Kidney epithelial cell (primary cell): Measurements from ENCODE around the gene ANO8. TPM values are rescaled to one million over a fixed set of nuclear protein-coding genes. Genes with fewer than 3 reads are reported as not detected.

Experiments
- DNase-seq: peaks from one replicate; pipeline ENCODE4 v3.0.0-alpha.2; 2010; ENCODE audit warnings: low read depth
- H3K27me3 ChIP-seq: 2 replicates; pipeline ENCODE4 v1.6.0; 2011; ENCODE audit warnings: low read length; ENCODE audit not compliant: control insufficient read depth, insufficient read depth
- H3K36me3 ChIP-seq: 2 replicates; pipeline ENCODE4 v1.5.1; 2011; ENCODE audit warnings: low read length; ENCODE audit not compliant: control insufficient read depth, insufficient read depth
- H3K4me3 ChIP-seq: 2 replicates; pipeline ENCODE4 v1.5.1; 2011; ENCODE audit warnings: low read depth, mild to moderate bottlenecking, control low read depth, low read length
- CTCF ChIP-seq: IDR thresholded peaks from 2 replicates; pipeline ENCODE4 v1.5.1; 2011; ENCODE audit warnings: mild to moderate bottlenecking, moderate library complexity, low read length, control low read depth, inconsistent platforms; ENCODE audit not compliant: insufficient read depth, poor library complexity, severe bottlenecking
- total RNA-seq: library from RNA; depleted of rRNA; stranded (reverse); fragments of >200 nt; gene quantifications from 2 replicates; pipeline ENCODE4 v1.2.3, GENCODE V29; 2015

ANO8 gene
- total RNA-seq, 1 donor from 2014 or later = 6.9 TPM

GRCh38 chr19:17307876-17308377 is 26.7 kb downstream of the ANO8 start:
- no peak for DNase-seq
- no peak for TF ChIP-seq CTCF
- H3K4me3 ChIP-seq = no peak overlapping the region
- no peaks in the 10 kb centered on the region for H3K27me3 ChIP-seq
- peaks cover 2% of the 10 kb centered on the region for H3K36me3 ChIP-seq

DNA sequence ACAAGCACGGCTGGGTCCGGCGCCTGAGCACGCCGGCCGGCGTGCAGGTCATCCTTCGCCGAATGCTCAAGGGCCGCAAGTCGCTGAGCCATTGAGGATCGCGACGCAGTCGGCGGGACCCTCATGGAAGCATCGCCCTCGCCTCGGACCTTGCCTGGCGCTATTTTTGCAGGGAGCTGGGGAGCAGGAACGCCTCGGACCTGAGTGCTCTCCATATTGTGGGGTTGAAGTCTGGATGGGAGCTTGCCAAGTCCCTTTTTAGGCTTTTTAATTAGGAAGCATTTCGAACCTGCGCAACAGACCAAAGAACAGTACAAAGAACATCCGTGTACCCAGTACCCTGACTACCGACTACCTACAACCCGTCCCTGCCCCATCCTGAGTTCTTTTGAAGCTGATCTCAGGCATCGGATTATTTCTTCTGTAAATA is 28.4 kb downstream of the ANO8 start:
- H3K36me3 ChIP-seq = peaks cover under 1% of the 10 kb centered on the region
- DNase-seq = no peak
- no peak for TF ChIP-seq CTCF
- H3K27me3 ChIP-seq = no peaks in the 10 kb centered on the region
- H3K4me3 ChIP-seq = peak overlapping the region; percentile 62

DNA sequence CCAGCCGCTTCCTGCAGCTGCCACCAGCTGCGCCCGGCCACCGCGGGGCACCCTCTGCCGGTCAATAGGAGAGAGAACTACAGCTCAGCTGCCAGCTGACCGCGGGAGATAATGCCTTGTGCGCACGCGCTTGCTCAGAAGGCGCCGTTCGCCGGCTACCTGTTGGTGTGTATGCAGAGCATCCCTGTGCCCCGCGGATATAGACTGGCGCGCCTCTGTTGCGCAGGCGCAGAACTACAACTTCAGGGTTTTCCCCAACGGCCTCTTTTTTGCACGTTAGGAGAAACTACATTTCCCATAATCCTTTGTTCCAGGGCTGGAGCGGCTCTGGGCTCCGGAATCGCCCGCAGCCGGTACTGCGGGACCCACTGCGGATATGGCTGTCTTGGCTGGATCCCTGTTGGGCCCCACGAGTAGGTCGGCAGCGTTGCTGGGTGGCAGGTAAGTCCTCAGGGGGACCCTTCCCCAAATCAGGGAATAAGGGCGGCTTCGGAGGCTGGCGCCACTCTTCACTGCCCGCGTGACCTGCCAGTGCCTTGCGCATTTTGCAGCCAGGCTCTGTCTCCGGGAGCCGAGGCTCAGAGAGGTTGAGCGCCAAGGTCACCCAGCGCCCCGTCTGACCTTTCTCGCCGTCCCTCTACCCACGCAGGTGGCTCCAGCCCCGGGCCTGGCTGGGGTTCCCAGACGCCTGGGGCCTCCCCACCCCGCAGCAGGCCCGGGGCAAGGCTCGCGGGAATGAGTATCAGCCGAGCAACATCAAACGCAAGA is 29.0 kb downstream of the ANO8 start, which contains the start of gene MRPL34:
Gene MRPL34 (plus strand): TSS at position 356 of the 768 bp plus-strand sequence. CDS start 21 bp downstream, at position 377.
- H3K36me3 ChIP-seq = peaks cover 1% of the 10 kb centered on the region
- peak within 1 kb of the TSS; percentile 62 for H3K4me3 ChIP-seq
- peak; percentile 97 for DNase-seq
- TF ChIP-seq CTCF = peak; percentile 87
- H3K27me3 ChIP-seq = no peaks in the 10 kb centered on the region

GRCh38 chr19:17305216-17305516 is 29.5 kb downstream of the ANO8 start:
- Histone ChIP-seq H3K27me3 (no peaks in the 10 kb centered on the region), H3K36me3 (peaks cover 1% of the 10 kb centered on the region), H3K4me3 (no peak overlapping the region)
- DNase-seq = no peak
- no peak for TF ChIP-seq CTCF

DNA sequence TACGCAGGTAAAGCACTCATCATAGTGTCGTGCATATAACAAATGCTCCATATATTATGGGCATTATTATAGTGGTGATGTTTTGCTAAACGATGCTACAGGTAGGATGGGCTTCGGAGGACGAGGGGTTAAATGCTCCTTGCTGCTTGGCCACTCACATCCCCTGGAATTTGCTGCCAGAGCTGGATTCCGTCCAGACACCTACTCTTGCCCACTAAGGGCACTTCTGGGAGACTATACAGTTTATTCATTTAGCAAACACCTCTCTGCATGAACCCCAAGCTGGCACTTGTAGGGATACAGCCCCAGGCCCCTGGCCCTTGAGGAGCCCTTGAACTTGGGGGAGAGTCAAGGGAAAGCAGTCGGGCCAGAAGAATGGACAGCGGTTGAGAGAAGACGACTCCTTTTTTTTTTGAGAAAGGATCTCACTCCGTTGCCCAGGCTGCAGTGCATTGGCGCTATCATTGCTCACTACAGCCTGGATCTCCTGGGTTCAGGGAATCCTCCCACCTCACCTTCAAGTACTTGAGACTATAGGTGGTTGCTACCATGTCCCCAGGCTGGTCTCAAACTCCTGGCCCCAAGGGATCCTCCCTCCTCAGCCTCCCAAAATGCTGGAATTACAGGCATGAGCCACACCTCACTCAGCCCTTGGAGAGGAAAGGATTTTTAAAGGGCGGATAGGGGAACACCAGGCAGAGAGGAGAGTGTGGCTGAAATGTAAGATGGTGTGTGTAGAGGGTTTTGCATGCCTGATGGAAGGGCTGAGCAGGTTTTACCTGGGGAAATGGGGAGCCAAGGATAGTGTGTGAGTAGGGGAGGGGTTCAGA is 30.1 kb downstream of the ANO8 start:
- DNase-seq = no peak
- TF ChIP-seq CTCF = no peak
- Histone ChIP-seq H3K4me3 (no peak overlapping the region), H3K36me3 (peaks cover 1% of the 10 kb centered on the region), H3K27me3 (no peaks in the 10 kb centered on the region)
